H9 (cell line): ENCODE data around the gene PWWP2B. TPM values are rescaled to one million over a fixed set of nuclear protein-coding genes. Genes with fewer than 3 reads are reported as not detected.

Source experiments
- DNase-seq: peaks from one replicate; pipeline ENCODE4 v3.0.0-alpha.2; 2017
- H2AFZ ChIP-seq: one replicate; pipeline ENCODE4 v1.6.1; 2013; ENCODE audit warnings: mild to moderate bottlenecking, low read length, control low read depth, moderate library complexity
- H2AK5ac ChIP-seq: 2 replicates; pipeline ENCODE4 v1.6.1; 2013; ENCODE audit warnings: low read length, control low read depth, mixed read lengths; ENCODE audit not compliant: insufficient read length
- H2BK120ac ChIP-seq: one replicate; pipeline ENCODE4 v1.6.1; 2013; ENCODE audit warnings: low read depth, mild to moderate bottlenecking, low read length, control low read depth, inconsistent platforms; ENCODE audit not compliant: poor library complexity, severe bottlenecking
- H2BK12ac ChIP-seq: 2 replicates; pipeline ENCODE4 v1.6.1; 2013; ENCODE audit warnings: low read length, control low read depth, mixed read lengths, low read depth; ENCODE audit not compliant: insufficient read length
- H2BK15ac ChIP-seq: 2 replicates; pipeline ENCODE4 v1.6.1; 2013; ENCODE audit warnings: low read depth, low read length, control low read depth
- H2BK20ac ChIP-seq: one replicate; pipeline ENCODE4 v1.6.1; 2013; ENCODE audit warnings: low read depth, mild to moderate bottlenecking, low read length, control low read depth, inconsistent platforms; ENCODE audit not compliant: poor library complexity, severe bottlenecking
- H2BK5ac ChIP-seq: 2 replicates; pipeline ENCODE4 v1.6.1; 2013; ENCODE audit warnings: low read length, control low read depth, mixed read lengths; ENCODE audit not compliant: insufficient read length
- H3K14ac ChIP-seq: 2 replicates; pipeline ENCODE4 v1.6.1; 2013; ENCODE audit warnings: low read length, control low read depth; ENCODE audit not compliant: insufficient read depth
- H3K18ac ChIP-seq: 2 replicates; pipeline ENCODE4 v1.6.1; 2013; ENCODE audit warnings: low read depth, mild to moderate bottlenecking, mixed read lengths, low read length, control low read depth; ENCODE audit not compliant: insufficient read length
- H3K23ac ChIP-seq: 2 replicates; pipeline ENCODE4 v1.6.1; 2013; ENCODE audit warnings: low read length, control low read depth, mixed read lengths, low read depth; ENCODE audit not compliant: insufficient read length
- H3K23me2 ChIP-seq: 2 replicates; pipeline ENCODE4 v1.6.1; 2013; ENCODE audit warnings: low read depth, mild to moderate bottlenecking, mixed read lengths, low read length, control low read depth; ENCODE audit not compliant: insufficient read length, poor library complexity, severe bottlenecking
- H3K27ac ChIP-seq: 2 replicates; pipeline ENCODE4 v1.5.1; 2013; ENCODE audit warnings: low read length, control low read depth, mixed read lengths, low read depth; ENCODE audit not compliant: insufficient read length
- H3K27me3 ChIP-seq: 2 replicates; pipeline ENCODE4 v1.6.1; 2013; ENCODE audit warnings: low read length, control low read depth, inconsistent platforms; ENCODE audit not compliant: insufficient read depth
- H3K4ac ChIP-seq: 2 replicates; pipeline ENCODE4 v1.6.1; 2013; ENCODE audit warnings: low read depth, mild to moderate bottlenecking, control low read depth, inconsistent platforms, low read length, moderate library complexity
- H3K4me1 ChIP-seq: 2 replicates; pipeline ENCODE4 v1.6.1; 2013; ENCODE audit warnings: low read length, control low read depth, inconsistent platforms; ENCODE audit not compliant: insufficient read depth
- H3K4me2 ChIP-seq: 2 replicates; pipeline ENCODE4 v1.6.1; 2013; ENCODE audit warnings: low read length, control low read depth, mixed read lengths; ENCODE audit not compliant: insufficient read length, insufficient read depth
- H3K56ac ChIP-seq: 2 replicates; pipeline ENCODE4 v1.6.1; 2013; ENCODE audit warnings: low read depth, mild to moderate bottlenecking, mixed read lengths, low read length, control low read depth; ENCODE audit not compliant: insufficient read length
- H3K79me1 ChIP-seq: 2 replicates; pipeline ENCODE4 v1.6.1; 2013; ENCODE audit warnings: low read depth, mild to moderate bottlenecking, moderate library complexity, low read length, control low read depth, inconsistent platforms; ENCODE audit not compliant: insufficient read depth, poor library complexity, severe bottlenecking
- H3K79me2 ChIP-seq: 2 replicates; pipeline ENCODE4 v1.6.1; 2013; ENCODE audit warnings: low read length, control low read depth, inconsistent platforms; ENCODE audit not compliant: insufficient read depth
- H3K9ac ChIP-seq: 2 replicates; pipeline ENCODE4 v1.6.1; 2013; ENCODE audit warnings: low read length, control low read depth, mixed read lengths; ENCODE audit not compliant: insufficient read length; ENCODE audit errors: extremely low read depth
- H3K9me3 ChIP-seq: one replicate; pipeline ENCODE4 v1.6.1; 2013; ENCODE audit warnings: low read depth, low read length, inconsistent platforms; ENCODE audit not compliant: control insufficient read depth
- H3T11ph ChIP-seq: one replicate; pipeline ENCODE4 v1.6.1; 2013; ENCODE audit warnings: mild to moderate bottlenecking, low read length, control low read depth, inconsistent platforms
- H4K20me1 ChIP-seq: one replicate; pipeline ENCODE4 v1.6.1; 2013; ENCODE audit not compliant: control insufficient read depth, insufficient read length, insufficient read depth
- H4K5ac ChIP-seq: 2 replicates; pipeline ENCODE4 v1.6.1; 2013; ENCODE audit warnings: low read depth, mild to moderate bottlenecking, mixed read lengths, low read length, control low read depth; ENCODE audit not compliant: insufficient read length
- H4K8ac ChIP-seq: replicated peaks from 2 replicates; pipeline ENCODE4 v1.6.1; 2013; ENCODE audit warnings: low read length, control low read depth, mixed read lengths, low read depth; ENCODE audit not compliant: insufficient read length
- H4K91ac ChIP-seq: 2 replicates; pipeline ENCODE4 v1.6.1; 2013; ENCODE audit warnings: low read depth, mild to moderate bottlenecking, moderate library complexity, mixed read lengths, low read length, control low read depth; ENCODE audit not compliant: insufficient read length
- H3K27ac Mint-ChIP-seq, 3 experiments: 2 replicates in 2 of 3; 3 replicates in 1 of 3; pipeline ENCODE4 v1.8.0; 2020 to 2021; ENCODE audit warnings: mixed read lengths in 3 of 3, mild to moderate bottlenecking in 1 of 3, moderate library complexity in 1 of 3
- H3K27me3 Mint-ChIP-seq: 2 replicates; pipeline ENCODE4 v1.8.0; 2021; ENCODE audit warnings: low read depth, mild to moderate bottlenecking, moderate library complexity, mixed read lengths
- H3K36me3 Mint-ChIP-seq, 3 experiments: 2 replicates in 2 of 3; 3 replicates in 1 of 3; pipeline ENCODE4 v1.8.0; 2020 to 2021; ENCODE audit warnings: low read depth in 3 of 3, mixed read lengths in 3 of 3; ENCODE audit not compliant: insufficient read depth in 1 of 3
- H3K4me1 Mint-ChIP-seq, 2 experiments: 2 replicates each; pipeline ENCODE4 v1.8.0; 2020; ENCODE audit warnings: mixed read lengths in 2 of 2
- H3K4me3 Mint-ChIP-seq, 2 experiments: 2 replicates in 1 of 2; 3 replicates in 1 of 2; pipeline ENCODE4 v1.8.0; 2020 to 2021; ENCODE audit warnings: mild to moderate bottlenecking in 2 of 2, mixed read lengths in 2 of 2, moderate library complexity in 1 of 2
- H3K9me3 Mint-ChIP-seq, 2 experiments: 2 replicates in 1 of 2; 3 replicates in 1 of 2; pipeline ENCODE4 v1.8.0; 2020; ENCODE audit warnings: mild to moderate bottlenecking in 2 of 2, mixed read lengths in 2 of 2, moderate library complexity in 1 of 2
- CTCF ChIP-seq: fragments of 200-600 bp; sonication (generic); conservative IDR thresholded peaks from 3 replicates; pipeline ENCODE4 v1.8.0; 2021; ENCODE audit warnings: antibody characterized with exemption, mild to moderate bottlenecking
- WGBS: extraction: QIAGEN DNeasy Blood & Tissue Kit; methylation state at CpG from one replicate; pipeline ENCODE4 v1.1.7; 2013; ENCODE audit warnings: missing lambda C conversion rate, low lambda C conversion rate, mixed read lengths; ENCODE audit not compliant: insufficient read length; ENCODE audit errors: extremely low coverage; 5-methylcytosine and 5-hydroxymethylcytosine counted together
- total RNA-seq: library from RNA; stranded (reverse); gene quantifications from 2 replicates; pipeline ENCODE4 v1.2.1, GENCODE V29; 2021

The PWWP2B gene
- total RNA-seq, 1 experiment from 2014 or later = 10.0 TPM

DNA sequence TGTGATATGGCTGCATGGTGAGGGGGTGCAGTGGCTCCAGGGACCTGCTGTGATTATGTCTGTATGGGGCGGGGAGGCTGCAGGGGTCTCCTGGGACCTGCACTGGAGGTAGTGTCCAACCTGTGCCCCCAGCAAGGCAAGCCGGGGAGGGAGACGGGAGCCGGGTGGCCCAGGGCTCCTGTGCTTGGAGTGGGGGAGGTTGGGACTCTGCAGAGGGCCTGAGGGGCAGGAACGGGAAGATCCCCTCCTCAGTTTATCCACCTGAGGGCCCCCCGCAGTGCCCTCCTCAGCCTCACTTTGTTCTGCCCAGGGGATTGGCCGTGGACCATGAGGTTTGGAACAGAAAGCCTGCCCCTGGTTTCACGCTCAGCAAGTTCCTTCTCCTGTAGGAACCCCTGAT, 22.8 kb upstream of the PWWP2B start:
- no CpG with 5 or more reads among the region's 8 CpGs for WGBS

More for the DNA sequence above, 22.8 kb upstream of the PWWP2B start:
- no peak overlapping the region for H3T11ph ChIP-seq
- no peak for TF ChIP-seq CTCF
- H3K4me1 Mint-ChIP-seq = peaks cover 28 to 46% of the 10 kb centered on the region in 2 experiments
- H3K4me2 ChIP-seq = no peak overlapping the region
- H3K18ac ChIP-seq = no peak overlapping the region
- H3K27ac Mint-ChIP-seq = no peak overlapping the region
- H3K36me3 Mint-ChIP-seq = peaks cover 0 to 1% (median under 1%) of the 10 kb centered on the region in 3 experiments; a peak in 2 of 7 replicates
- no peak overlapping the region for H3K23ac ChIP-seq
- H3K4me3 Mint-ChIP-seq = no peak overlapping the region; a peak in 1 of 5 replicates
- peaks cover 4% of the 10 kb centered on the region; the same call in 1 of the 2 replicates for H3K4me1 ChIP-seq
- H4K91ac ChIP-seq = no peak overlapping the region
- no peak overlapping the region for H2BK15ac ChIP-seq
- H4K8ac ChIP-seq = no peak overlapping the region
- no peak overlapping the region for H2BK5ac ChIP-seq
- no peak overlapping the region for H2BK120ac ChIP-seq
- H3K9me3 Mint-ChIP-seq = peaks cover under 1% of the 10 kb centered on the region in 2 experiments; a peak in 2 of 5 replicates
- H4K5ac ChIP-seq = no peak overlapping the region
- no peaks in the 10 kb centered on the region for H3K9me3 ChIP-seq
- no peak overlapping the region for H2BK20ac ChIP-seq
- H3K9ac ChIP-seq = no peak overlapping the region
- H2AK5ac ChIP-seq = no peak overlapping the region
- H3K23me2 ChIP-seq = no peaks in the 10 kb centered on the region
- no peaks in the 10 kb centered on the region for H3K27me3 ChIP-seq
- 0 out of 2 replicates have a peak overlapping the region, but pooled peaks have one; percentile 12 for H3K14ac ChIP-seq
- no peak overlapping the region for H3K56ac ChIP-seq
- H4K20me1 ChIP-seq = no peaks in the 10 kb centered on the region
- no peak for DNase-seq
- H3K27me3 Mint-ChIP-seq = peaks cover 22% of the 10 kb centered on the region
- H2BK12ac ChIP-seq = no peak overlapping the region
- no peak overlapping the region for H3K4ac ChIP-seq
- H3K27ac ChIP-seq = no peak overlapping the region
- H2AFZ ChIP-seq = no peak overlapping the region
- H3K79me1 ChIP-seq = no peaks in the 10 kb centered on the region
- H3K79me2 ChIP-seq = no peaks in the 10 kb centered on the region
